Non-pigmented ciliary epithelial cell (primary cell): ENCODE results near the gene SLCO2A1.

Experiments used
- DNase-seq: peaks from one replicate; pipeline ENCODE4 v3.0.0-alpha.2; 2010; ENCODE audit warnings: low read depth

SLCO2A1 gene

GRCh38 chr3:133884054-133884886 lies 145.5 kb downstream of the SLCO2A1 start:
- no peak for DNase-seq

- DNase-seq: no peak
These were observed 146.1 kb downstream of the SLCO2A1 start for GRCh38 chr3:133883641-133884040.

GRCh38 chr3:133882986-133883586 lies 146.6 kb downstream of the SLCO2A1 start:
- no peak for DNase-seq

GRCh38 chr3:133881939-133882825 lies 147.5 kb downstream of the SLCO2A1 start:
- DNase-seq: no peak

GRCh38 chr3:133881492-133881891 lies 148.2 kb downstream of the SLCO2A1 start:
- no peak for DNase-seq

- DNase-seq: no peak
These were observed 148.8 kb downstream of the SLCO2A1 start for GRCh38 chr3:133880886-133881455.

- no peak for DNase-seq
These were observed 149.4 kb downstream of the SLCO2A1 start for GRCh38 chr3:133880287-133880686.

- no peak for DNase-seq
These were observed 151.2 kb downstream of the SLCO2A1 start for GRCh38 chr3:133878518-133878917.
